Astrocyte (in vitro differentiated cells and primary cell): ENCODE results near the gene ANKRD2.
"Not testable (repeated sequence)": the region's sequence is repeated elsewhere in the genome, so short reads cannot be mapped to it uniquely, and the experiment has no call there.

Source experiments
- CTCF ChIP-seq: IDR thresholded peaks from 2 replicates; pipeline ENCODE4 v1.5.1; 2011; ENCODE audit warnings: low read depth, mild to moderate bottlenecking, inconsistent platforms, low read length, moderate library complexity; ENCODE audit not compliant: insufficient read depth
- EZH2 ChIP-seq: IDR thresholded peaks from 2 replicates; pipeline ENCODE4 v1.6.1; 2012; ENCODE audit warnings: mild to moderate bottlenecking, low read length, inconsistent platforms; ENCODE audit not compliant: insufficient read depth

- not testable (repeated sequence) for TF ChIP-seq CTCF, EZH2
Observed at GRCh38 chr10:97528876-97529275, 43.7 kb upstream of the ANKRD2 start.
